Measurements from ENCODE around the gene GDNF.

The GDNF gene

DNA sequence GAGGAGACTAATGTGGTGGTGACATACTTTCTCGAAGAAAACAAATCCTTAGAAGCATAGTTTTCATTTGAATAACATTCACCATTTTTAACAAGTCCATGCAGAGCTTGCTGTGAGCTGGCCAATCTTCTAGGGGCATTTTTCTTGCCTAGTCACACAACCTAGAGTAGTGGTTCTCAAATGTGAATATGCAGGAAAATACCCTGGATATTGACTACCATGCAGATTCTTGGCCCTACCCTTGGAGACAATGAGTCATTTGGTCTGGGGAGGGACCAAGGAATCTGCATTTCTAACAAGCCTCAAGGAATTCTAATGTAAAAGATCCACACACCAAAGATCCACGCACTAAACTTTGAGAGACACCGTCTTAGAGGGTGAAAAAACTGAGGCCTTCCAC lies 23.5 kb downstream of the GDNF start:
- DNase-seq (no peak), ATAC-seq (replicated peaks) (no peak)
- H3K9me3 Mint-ChIP-seq, result peaks cover 1 to 4% of the 10 kb centered on the region in 2 donors
- no peak overlapping the region for H3K27ac Mint-ChIP-seq
- H3K36me3 Mint-ChIP-seq, result no peaks in the 10 kb centered on the region
- no peaks in the 10 kb centered on the region for H3K4me1 Mint-ChIP-seq
- no peak overlapping the region for H3K4me3 Mint-ChIP-seq
- H3K27me3 Mint-ChIP-seq, result peaks cover 8 to 10% of the 10 kb centered on the region in 2 donors

GRCh38 chr5:37815913-37816312 lies 23.9 kb downstream of the GDNF start:
- Mint-ChIP-seq H3K27me3 (peaks cover 8 to 10% of the 10 kb centered on the region in 2 donors), H3K9me3 (peaks cover 1 to 4% of the 10 kb centered on the region in 2 donors), H3K4me1 (no peaks in the 10 kb centered on the region), H3K27ac (no peak overlapping the region), H3K36me3 (no peaks in the 10 kb centered on the region), H3K4me3 (no peak overlapping the region)
- DNase-seq, result no peak
- ATAC-seq (replicated peaks), result no peak

GRCh38 chr5:37814699-37815098 lies 25.1 kb downstream of the GDNF start:
- H3K9me3 Mint-ChIP-seq, result peaks cover 1 to 4% of the 10 kb centered on the region in 2 donors
- DNase-seq (no peak), ATAC-seq (replicated peaks) (no peak)
- H3K27me3 Mint-ChIP-seq, result peaks cover 8 to 10% of the 10 kb centered on the region in 2 donors
- H3K27ac Mint-ChIP-seq, result no peak overlapping the region
- no peak overlapping the region for H3K4me3 Mint-ChIP-seq
- no peaks in the 10 kb centered on the region for H3K4me1 Mint-ChIP-seq
- H3K36me3 Mint-ChIP-seq, result no peaks in the 10 kb centered on the region

DNA sequence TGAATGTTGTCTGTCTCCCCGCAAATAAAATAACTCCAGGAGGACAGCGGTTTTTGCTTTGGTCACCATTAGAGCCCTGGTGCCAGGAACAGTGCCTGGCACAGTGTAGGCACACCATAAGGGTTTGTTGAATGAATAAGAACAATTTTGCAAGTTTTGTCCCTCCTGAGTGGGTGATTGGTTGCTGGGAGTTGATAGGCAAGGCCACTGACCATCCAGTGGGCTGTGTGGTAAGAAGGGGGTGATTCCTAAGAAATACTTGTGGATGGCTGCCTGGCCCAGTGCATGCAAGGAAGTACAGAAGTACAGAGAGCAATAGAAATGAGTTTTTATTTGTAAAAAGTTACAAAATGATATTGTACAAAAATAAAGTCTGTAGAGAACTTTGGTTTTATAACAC lies 27.5 kb downstream of the GDNF start:
- no peak overlapping the region for H3K27ac Mint-ChIP-seq
- H3K27me3 Mint-ChIP-seq, result peaks cover 8 to 16% of the 10 kb centered on the region in 2 donors
- ATAC-seq (replicated peaks) (no peak), DNase-seq (no peak)
- no peaks in the 10 kb centered on the region for H3K4me1 Mint-ChIP-seq
- no peak overlapping the region for H3K4me3 Mint-ChIP-seq
- no peaks in the 10 kb centered on the region for H3K36me3 Mint-ChIP-seq
- H3K9me3 Mint-ChIP-seq, result no peaks in the 10 kb centered on the region

GRCh38 chr5:37811866-37812265 lies 28.0 kb downstream of the GDNF start:
- no peaks in the 10 kb centered on the region for H3K4me1 Mint-ChIP-seq
- no peaks in the 10 kb centered on the region for H3K36me3 Mint-ChIP-seq
- peaks cover 0 to 3% of the 10 kb centered on the region in 2 donors for H3K9me3 Mint-ChIP-seq
- no peak for DNase-seq
- no peak for ATAC-seq (replicated peaks)
- H3K4me3 Mint-ChIP-seq, result no peak overlapping the region
- H3K27ac Mint-ChIP-seq, result no peak overlapping the region
- peaks cover 8 to 16% of the 10 kb centered on the region in 2 donors for H3K27me3 Mint-ChIP-seq

GRCh38 chr5:37810311-37810710 lies 29.5 kb downstream of the GDNF start:
- no peaks in the 10 kb centered on the region for H3K4me1 Mint-ChIP-seq
- H3K27ac Mint-ChIP-seq, result no peak overlapping the region
- H3K9me3 Mint-ChIP-seq, result peaks cover 5 to 7% of the 10 kb centered on the region in 2 donors
- peaks cover 13 to 20% of the 10 kb centered on the region in 2 donors for H3K27me3 Mint-ChIP-seq
- ATAC-seq (replicated peaks), result no peak
- DNase-seq, result no peak
- no peak overlapping the region for H3K4me3 Mint-ChIP-seq
- H3K36me3 Mint-ChIP-seq, result no peaks in the 10 kb centered on the region

GRCh38 chr5:37808945-37809344 lies 30.9 kb downstream of the GDNF start:
- H3K4me1 Mint-ChIP-seq, result no peaks in the 10 kb centered on the region
- H3K27me3 Mint-ChIP-seq, result peaks cover 15 to 24% of the 10 kb centered on the region in 2 donors
- H3K36me3 Mint-ChIP-seq, result no peaks in the 10 kb centered on the region
- ATAC-seq (replicated peaks), result no peak
- peaks cover 5 to 7% of the 10 kb centered on the region in 2 donors for H3K9me3 Mint-ChIP-seq
- no peak overlapping the region for H3K4me3 Mint-ChIP-seq
- H3K27ac Mint-ChIP-seq, result no peak overlapping the region
- no peak for DNase-seq

GRCh38 chr5:37807621-37808301 lies 32.1 kb downstream of the GDNF start:
- H3K36me3 Mint-ChIP-seq, result no peaks in the 10 kb centered on the region
- H3K27me3 Mint-ChIP-seq, result peaks cover 11 to 24% of the 10 kb centered on the region in 2 donors
- no peaks in the 10 kb centered on the region for H3K4me1 Mint-ChIP-seq
- peaks cover 5 to 7% of the 10 kb centered on the region in 2 donors for H3K9me3 Mint-ChIP-seq
- H3K27ac Mint-ChIP-seq, result no peak overlapping the region
- ATAC-seq (replicated peaks) (no peak), DNase-seq (no peak)
- no peak overlapping the region for H3K4me3 Mint-ChIP-seq

- Mint-ChIP-seq H3K4me3 (no peak overlapping the region), H3K9me3 (peaks cover 5 to 7% of the 10 kb centered on the region in 2 donors), H3K27me3 (peaks cover 11 to 24% of the 10 kb centered on the region in 2 donors), H3K27ac (no peak overlapping the region), H3K36me3 (no peaks in the 10 kb centered on the region), H3K4me1 (no peaks in the 10 kb centered on the region)
- DNase-seq (no peak), ATAC-seq (replicated peaks) (no peak)
Observed at GRCh38 chr5:37807015-37807414, 32.8 kb downstream of the GDNF start.

- Mint-ChIP-seq H3K27me3 (peaks cover 11 to 24% of the 10 kb centered on the region in 2 donors), H3K27ac (no peak overlapping the region), H3K4me3 (no peak overlapping the region), H3K36me3 (no peaks in the 10 kb centered on the region), H3K4me1 (no peaks in the 10 kb centered on the region), H3K9me3 (peaks cover 5 to 7% of the 10 kb centered on the region in 2 donors)
- DNase-seq (no peak), ATAC-seq (replicated peaks) (no peak)
Observed at GRCh38 chr5:37806476-37806875, 33.4 kb downstream of the GDNF start.

DNA sequence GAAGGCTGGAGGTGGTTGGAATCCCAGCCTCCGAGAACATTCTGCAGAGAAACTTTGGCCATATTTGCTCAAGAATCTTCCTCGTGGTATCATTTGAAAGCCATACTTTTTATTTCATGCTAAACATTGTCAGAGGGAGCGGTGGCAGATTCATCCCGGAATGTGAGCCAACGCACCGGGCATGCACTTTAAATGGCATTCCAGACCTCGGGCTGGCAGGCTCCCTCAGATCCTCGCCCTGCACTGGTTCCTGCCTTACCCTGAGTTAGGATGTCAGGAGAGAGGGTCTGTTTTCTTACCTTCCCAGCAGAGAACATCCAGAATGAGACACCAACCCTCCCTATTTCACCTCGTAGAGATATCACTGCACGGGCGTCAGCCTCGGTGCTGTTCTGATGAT lies 33.8 kb downstream of the GDNF start:
- H3K27me3 Mint-ChIP-seq, result peaks cover 11 to 24% of the 10 kb centered on the region in 2 donors

DNA sequence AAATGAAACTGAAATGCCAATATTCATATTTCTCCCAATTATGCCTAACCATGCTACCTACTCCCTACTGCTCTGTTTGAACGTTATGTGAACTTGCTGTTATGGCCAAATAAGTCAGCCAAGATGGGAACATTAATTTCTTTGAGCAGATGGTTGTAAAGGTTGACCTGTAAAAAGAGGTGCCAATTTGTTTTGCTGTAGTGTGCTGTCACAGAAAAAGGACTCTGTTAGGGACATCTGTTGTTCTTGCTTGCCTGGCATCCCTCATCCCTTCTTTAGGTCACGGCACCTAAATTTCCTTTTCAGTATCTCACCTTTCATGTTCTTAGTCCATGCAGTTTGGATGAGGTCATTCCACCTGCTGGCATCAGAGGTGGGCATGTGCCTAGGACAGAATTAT lies 35.4 kb downstream of the GDNF start:
- no peaks in the 10 kb centered on the region for H3K36me3 Mint-ChIP-seq
- H3K27me3 Mint-ChIP-seq, result peaks cover 11 to 30% of the 10 kb centered on the region in 2 donors
- peaks cover 5 to 7% of the 10 kb centered on the region in 2 donors for H3K9me3 Mint-ChIP-seq
- ATAC-seq (replicated peaks) (no peak), DNase-seq (no peak)
- H3K27ac Mint-ChIP-seq, result no peak overlapping the region
- no peaks in the 10 kb centered on the region for H3K4me1 Mint-ChIP-seq
- H3K4me3 Mint-ChIP-seq, result no peak overlapping the region

More for the DNA sequence above, 33.8 kb downstream of the GDNF start:
- ATAC-seq (replicated peaks) (no peak), DNase-seq (no peak)
- Mint-ChIP-seq H3K36me3 (no peaks in the 10 kb centered on the region), H3K4me1 (no peaks in the 10 kb centered on the region), H3K27ac (no peak overlapping the region), H3K4me3 (no peak overlapping the region), H3K9me3 (peaks cover 5 to 7% of the 10 kb centered on the region in 2 donors)

- ATAC-seq (replicated peaks) (no peak), DNase-seq (no peak)
- H3K27me3 Mint-ChIP-seq, result peaks cover 11 to 24% of the 10 kb centered on the region in 2 donors
- no peaks in the 10 kb centered on the region for H3K4me1 Mint-ChIP-seq
- no peak overlapping the region for H3K27ac Mint-ChIP-seq
- H3K4me3 Mint-ChIP-seq, result no peak overlapping the region
- peaks cover 5 to 7% of the 10 kb centered on the region in 2 donors for H3K9me3 Mint-ChIP-seq
- no peaks in the 10 kb centered on the region for H3K36me3 Mint-ChIP-seq
Observed at GRCh38 chr5:37803487-37803886, 36.4 kb downstream of the GDNF start.

GRCh38 chr5:37801521-37801920 lies 38.3 kb downstream of the GDNF start:
- H3K4me3 Mint-ChIP-seq, result no peak overlapping the region
- H3K27me3 Mint-ChIP-seq, result peaks cover 8 to 22% of the 10 kb centered on the region in 2 donors
- H3K4me1 Mint-ChIP-seq, result no peaks in the 10 kb centered on the region
- no peak for ATAC-seq (replicated peaks)
- H3K36me3 Mint-ChIP-seq, result no peaks in the 10 kb centered on the region
- no peak overlapping the region for H3K27ac Mint-ChIP-seq
- DNase-seq, result no peak
- H3K9me3 Mint-ChIP-seq, result peaks cover 7 to 8% of the 10 kb centered on the region in 2 donors

- ATAC-seq (replicated peaks), result no peak
Observed at GRCh38 chr5:37799865-37800421, 39.9 kb downstream of the GDNF start.

More at GRCh38 chr5:37799865-37800421, 39.9 kb downstream of the GDNF start:
- H3K4me1 Mint-ChIP-seq, result no peaks in the 10 kb centered on the region
- DNase-seq, result no peak
- H3K27me3 Mint-ChIP-seq, result peaks cover 4 to 11% of the 10 kb centered on the region in 2 donors
- no peaks in the 10 kb centered on the region for H3K36me3 Mint-ChIP-seq
- peaks cover 4 to 7% of the 10 kb centered on the region in 2 donors for H3K9me3 Mint-ChIP-seq
- H3K27ac Mint-ChIP-seq, result no peak overlapping the region
- H3K4me3 Mint-ChIP-seq, result no peak overlapping the region
